ENCODE measurements around the gene GCN1. TPM values are rescaled to one million over a fixed set of nuclear protein-coding genes. Genes with fewer than 3 reads are reported as not detected.

GCN1 gene
- total and polyA plus RNA-seq, 10 of the 15 experiments (the other 5 are each of a cell fraction or from before 2014, with no cell fraction given): 10.8 to 150 (median 58.3) TPM

- TF ChIP-seq CTCF (IDR thresholded peaks at IDR 0.05 in 2 of 3, conservative IDR thresholded peaks at IDR 0.05 in 1 of 3; ENCODE audit: control insufficient read depth in 2 of 3, extremely low read depth in 1 of 3, insufficient read depth in 1 of 3, low read depth in 3 of 3, low read length in 3 of 3): no peak
- TF ChIP-seq, protein P1, sequence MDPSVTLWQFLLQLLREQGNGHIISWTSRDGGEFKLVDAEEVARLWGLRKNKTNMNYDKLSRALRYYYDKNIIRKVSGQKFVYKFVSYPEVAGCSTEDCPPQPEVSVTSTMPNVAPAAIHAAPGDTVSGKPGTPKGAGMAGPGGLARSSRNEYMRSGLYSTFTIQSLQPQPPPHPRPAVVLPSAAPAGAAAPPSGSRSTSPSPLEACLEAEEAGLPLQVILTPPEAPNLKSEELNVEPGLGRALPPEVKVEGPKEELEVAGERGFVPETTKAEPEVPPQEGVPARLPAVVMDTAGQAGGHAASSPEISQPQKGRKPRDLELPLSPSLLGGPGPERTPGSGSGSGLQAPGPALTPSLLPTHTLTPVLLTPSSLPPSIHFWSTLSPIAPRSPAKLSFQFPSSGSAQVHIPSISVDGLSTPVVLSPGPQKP (IDR thresholded peaks at IDR 0.05; ENCODE audit: low read depth, low read length): peak; percentile 66
- no peak for TF ChIP-seq SMAD1 (IDR thresholded peaks at IDR 0.05; ENCODE audit: low read depth, partially characterized antibody)
- TF ChIP-seq SIX5 (IDR thresholded peaks at IDR 0.05; ENCODE audit: low read depth, low read length, severe bottlenecking): peak; percentile 54
- peak; percentile 92 for TF ChIP-seq RELB (IDR thresholded peaks at IDR 0.05; ENCODE audit: low read depth)
- TF ChIP-seq CREM (IDR thresholded peaks at IDR 0.05; ENCODE audit: low read depth): peak; percentile 29
- no peak; the same call in 1 of the 2 replicates for TF ChIP-seq SREBF1 (IDR thresholded peaks at IDR 0.05; ENCODE audit: low read length)
- TF ChIP-seq IKZF1 (conservative IDR thresholded peaks at IDR 0.05): peak; percentile 90
- TF ChIP-seq ZBTB33 (IDR thresholded peaks at IDR 0.05): no peak
- TF ChIP-seq, protein P2, sequence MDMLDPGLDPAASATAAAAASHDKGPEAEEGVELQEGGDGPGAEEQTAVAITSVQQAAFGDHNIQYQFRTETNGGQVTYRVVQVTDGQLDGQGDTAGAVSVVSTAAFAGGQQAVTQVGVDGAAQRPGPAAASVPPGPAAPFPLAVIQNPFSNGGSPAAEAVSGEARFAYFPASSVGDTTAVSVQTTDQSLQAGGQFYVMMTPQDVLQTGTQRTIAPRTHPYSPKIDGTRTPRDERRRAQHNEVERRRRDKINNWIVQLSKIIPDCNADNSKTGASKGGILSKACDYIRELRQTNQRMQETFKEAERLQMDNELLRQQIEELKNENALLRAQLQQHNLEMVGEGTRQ (IDR thresholded peaks at IDR 0.05; ENCODE audit: borderline replicate concordance, low read depth, low read length): no peak
- peak; percentile 32 for TF ChIP-seq HDAC6 (IDR thresholded peaks at IDR 0.05; ENCODE audit: unreplicated experiment)
- TF ChIP-seq BCL11A (IDR thresholded peaks at IDR 0.05; ENCODE audit: low read depth, low read length): no peak
- TF ChIP-seq MYC (IDR thresholded peaks at IDR 0.05; ENCODE audit: insufficient read depth, insufficient read length, insufficient replicate concordance, low read length, severe bottlenecking): peak; percentile 96
- TF ChIP-seq STAT1 (conservative IDR thresholded peaks at IDR 0.05): peak; percentile 66; the same call in 1 of the 2 replicates
- no peak for TF ChIP-seq EP300 (IDR thresholded peaks at IDR 0.05; ENCODE audit: borderline replicate concordance in 1 of 2, control insufficient read depth in 1 of 2, low read depth in 2 of 2, low read length in 2 of 2)
Observed at GRCh38 chr12:120194534-120195395, at the start of gene GCN1 (continued).
